Kasumi-1 (cell line): ENCODE measurements around the gene AP4M1.

Experiments
- DNase-seq, 2 experiments: peaks; one replicate each; lab custom pipeline; 2025; lab: John Stamatoyannopoulos, UW

AP4M1 gene

GRCh38 chr7:100101016-100101862, at the start of gene AP4M1, which contains the start of gene MCM7:
Gene AP4M1, plus strand, starts transcription at chr7:100101643. Its CDS starts 72 bp downstream, at chr7:100101715.
Gene MCM7, minus strand, starts transcription at chr7:100101397. Its CDS starts 103 bp downstream, at chr7:100101294.
- DNase-seq, result peak; percentile 98 to 99

- peak; percentile 77 to 82 for DNase-seq
These were observed 48.2 kb upstream of the AP4M1 start for GRCh38 chr7:100053215-100053614.

GRCh38 chr7:100057006-100057405, 44.4 kb upstream of the AP4M1 start:
- no peak for DNase-seq

GRCh38 chr7:100059251-100059739, 42.1 kb upstream of the AP4M1 start:
- no peak for DNase-seq

GRCh38 chr7:100061518-100062193, 39.8 kb upstream of the AP4M1 start:
- DNase-seq, result no peak

GRCh38 chr7:100063376-100063775, 38.1 kb upstream of the AP4M1 start:
- DNase-seq, result no peak

GRCh38 chr7:100064162-100064561, 37.3 kb upstream of the AP4M1 start:
- no peak for DNase-seq

GRCh38 chr7:100065452-100066186, 35.8 kb upstream of the AP4M1 start:
- no peak for DNase-seq

- no peak for DNase-seq
These were observed 34.5 kb upstream of the AP4M1 start for GRCh38 chr7:100066953-100067352.

GRCh38 chr7:100069991-100070390, 31.5 kb upstream of the AP4M1 start:
- DNase-seq, result no peak

GRCh38 chr7:100071018-100071723, 30.3 kb upstream of the AP4M1 start:
- no peak for DNase-seq

GRCh38 chr7:100072462-100072861, 29.0 kb upstream of the AP4M1 start:
- DNase-seq, result no peak

GRCh38 chr7:100074841-100075240, 26.6 kb upstream of the AP4M1 start:
- DNase-seq, result no peak

- DNase-seq, result no peak
These were observed 26.0 kb upstream of the AP4M1 start for GRCh38 chr7:100075418-100075817.

- no peak for DNase-seq
These were observed 24.2 kb upstream of the AP4M1 start for GRCh38 chr7:100077205-100077604.

- DNase-seq, result no peak
These were observed 22.4 kb upstream of the AP4M1 start for GRCh38 chr7:100079024-100079560.

- DNase-seq, result no peak
These were observed 20.4 kb upstream of the AP4M1 start for GRCh38 chr7:100080907-100081534.

- peak; percentile 98 to 99 for DNase-seq
These were observed 19.8 kb upstream of the AP4M1 start, which contains the start of gene ZNF3 for GRCh38 chr7:100081535-100082102. Gene ZNF3, minus strand, starts transcription at chr7:100081723. Its CDS starts 4,366 bp downstream, at chr7:100077357.

GRCh38 chr7:100082978-100083377, 18.5 kb upstream of the AP4M1 start:
- DNase-seq, result no peak

GRCh38 chr7:100085515-100085914, 15.9 kb upstream of the AP4M1 start:
- DNase-seq, result no peak
